Mesenchymal stem cell (in vitro differentiated cells and primary cell): ENCODE data around the gene HIP1.
"Not testable (repeated sequence)": the region's sequence is repeated elsewhere in the genome, so short reads cannot be mapped to it uniquely, and the experiment has no call there.

ENCODE experiments used
- DNase-seq: peaks from one replicate; pipeline ENCODE4 v3.0.0-alpha.2; 2013
- H2AFZ ChIP-seq: one replicate; pipeline ENCODE4 v1.6.1; 2013; ENCODE audit warnings: low read depth, mild to moderate bottlenecking, control low read depth, inconsistent platforms, low read length, moderate library complexity
- H2AK5ac ChIP-seq: 2 replicates; pipeline ENCODE4 v1.6.1; 2013; ENCODE audit warnings: low read length, moderate library complexity, mild to moderate bottlenecking, inconsistent platforms; ENCODE audit not compliant: severe bottlenecking
- H2BK120ac ChIP-seq: one replicate; pipeline ENCODE4 v1.6.1; 2013; ENCODE audit warnings: low read depth, mild to moderate bottlenecking, inconsistent platforms, low read length, moderate library complexity
- H2BK12ac ChIP-seq, 2 experiments: one replicate each; pipeline ENCODE4 v1.6.1; 2013; ENCODE audit warnings: inconsistent platforms in 2 of 2, low read length in 2 of 2, mild to moderate bottlenecking in 2 of 2, moderate library complexity in 2 of 2, control low read depth in 1 of 2
- H2BK15ac ChIP-seq: one replicate; pipeline ENCODE4 v1.6.1; 2013; ENCODE audit warnings: mild to moderate bottlenecking, low read depth, inconsistent platforms; ENCODE audit not compliant: poor library complexity, severe bottlenecking
- H2BK5ac ChIP-seq: 2 replicates; pipeline ENCODE4 v1.6.1; 2013; ENCODE audit warnings: low read depth, mild to moderate bottlenecking, low read length, control low read depth, inconsistent platforms; ENCODE audit not compliant: poor library complexity, severe bottlenecking
- H3K14ac ChIP-seq, 2 experiments: one replicate each; pipeline ENCODE4 v1.6.1; 2013; ENCODE audit warnings: inconsistent platforms in 2 of 2, low read length in 2 of 2, control low read depth in 1 of 2, mild to moderate bottlenecking in 1 of 2, moderate library complexity in 1 of 2
- H3K18ac ChIP-seq, 2 experiments: one replicate each; pipeline ENCODE4 v1.6.1; 2013; ENCODE audit warnings: inconsistent platforms in 2 of 2, low read length in 2 of 2, control low read depth in 1 of 2, low read depth in 1 of 2, mild to moderate bottlenecking in 1 of 2
- H3K23ac ChIP-seq, 2 experiments: one replicate each; pipeline ENCODE4 v1.6.1; 2013; ENCODE audit warnings: inconsistent platforms in 2 of 2, low read length in 2 of 2, mild to moderate bottlenecking in 2 of 2, moderate library complexity in 2 of 2, control low read depth in 1 of 2
- H3K27ac ChIP-seq: 2 replicates; pipeline ENCODE4 v1.5.1; 2013; ENCODE audit warnings: mild to moderate bottlenecking, moderate library complexity, low read length, control low read depth, inconsistent platforms; ENCODE audit not compliant: poor library complexity, severe bottlenecking
- H3K27me3 ChIP-seq, 2 experiments: 2 replicates each; pipeline versions ENCODE4 v1.6.1 to v1.7.0; 2013; ENCODE audit warnings: low read length in 2 of 2, mild to moderate bottlenecking in 2 of 2, moderate library complexity in 2 of 2, control low read depth in 1 of 2, inconsistent platforms in 1 of 2; ENCODE audit not compliant: control insufficient read depth in 1 of 2, insufficient read depth in 1 of 2
- H3K36me3 ChIP-seq, 2 experiments: 2 replicates each; pipeline versions ENCODE4 v1.6.1 to v1.7.0; 2013; ENCODE audit warnings: low read length in 2 of 2, control low read depth in 1 of 2, inconsistent platforms in 1 of 2, low read depth in 1 of 2, mild to moderate bottlenecking in 1 of 2; ENCODE audit not compliant: insufficient read depth in 2 of 2, control insufficient read depth in 1 of 2
- H3K4ac ChIP-seq, 2 experiments: one replicate each; pipeline ENCODE4 v1.6.1; 2013; ENCODE audit warnings: inconsistent platforms in 2 of 2, low read length in 2 of 2, mild to moderate bottlenecking in 2 of 2, moderate library complexity in 2 of 2, control low read depth in 1 of 2, low read depth in 1 of 2
- H3K4me1 ChIP-seq: 2 replicates; pipeline ENCODE4 v1.6.1; 2013; ENCODE audit warnings: low read depth, low read length, control low read depth; ENCODE audit not compliant: control insufficient read depth, insufficient read depth
- H3K4me2 ChIP-seq: 2 replicates; pipeline ENCODE4 v1.6.1; 2013; ENCODE audit warnings: low read length, mild to moderate bottlenecking, inconsistent platforms; ENCODE audit not compliant: poor library complexity, severe bottlenecking
- H3K4me3 ChIP-seq, 2 experiments: 2 replicates each; pipeline versions ENCODE4 v1.5.1 to v1.7.0; 2013; ENCODE audit warnings: low read length in 2 of 2, mild to moderate bottlenecking in 2 of 2, control low read depth in 1 of 2, low read depth in 1 of 2; ENCODE audit not compliant: insufficient read depth in 1 of 2
- H3K79me1 ChIP-seq: replicated peaks from 2 replicates; pipeline ENCODE4 v1.6.1; 2013; ENCODE audit warnings: mild to moderate bottlenecking, control low read depth, low read length, inconsistent platforms; ENCODE audit not compliant: poor library complexity, severe bottlenecking
- H3K9ac ChIP-seq: 2 replicates; pipeline ENCODE4 v1.7.0; 2013; ENCODE audit warnings: mild to moderate bottlenecking, low read length, moderate library complexity
- H3K9me3 ChIP-seq: 2 replicates; pipeline ENCODE4 v1.7.0; 2013; ENCODE audit warnings: mild to moderate bottlenecking, low read length; ENCODE audit not compliant: control insufficient read depth
- H4K8ac ChIP-seq: one replicate; pipeline ENCODE4 v1.6.1; 2013; ENCODE audit warnings: inconsistent platforms, mild to moderate bottlenecking, low read length, moderate library complexity
- H4K91ac ChIP-seq: one replicate; pipeline ENCODE4 v1.6.1; 2013; ENCODE audit warnings: mild to moderate bottlenecking, low read length, inconsistent platforms
- WGBS: methylation state at CpG from one replicate; pipeline ENCODE4 v1.1.7; 2013; ENCODE audit warnings: mixed read lengths; 5-methylcytosine and 5-hydroxymethylcytosine counted together

HIP1 gene

GRCh38 chr7:75687246-75688088, 51.3 kb downstream of the HIP1 start:
- Histone ChIP-seq H4K91ac (no peak overlapping the region), H3K9ac (no peak overlapping the region), H2BK5ac (peak overlapping the region; percentile 73), H2AFZ (no peak overlapping the region), H3K9me3 (no peaks in the 10 kb centered on the region), H3K27ac (no peak overlapping the region), H2BK12ac (no peak overlapping the region), H2AK5ac (peak overlapping the region; percentile 76), H3K27me3 (no peaks in the 10 kb centered on the region), H3K4ac (no peak overlapping the region), H2BK15ac (no peak overlapping the region), H3K18ac (peak overlapping the region in 1 of 2 experiments; percentile 8), H3K4me3 (no peak overlapping the region), H3K79me1 (peaks cover 3% of the 10 kb centered on the region), H3K23ac (no peak overlapping the region), H3K4me1 (peaks cover 17% of the 10 kb centered on the region), H3K14ac (no peak overlapping the region), H3K36me3 (no peaks in the 10 kb centered on the region), H3K4me2 (no peak overlapping the region), H2BK120ac (no peak overlapping the region), H4K8ac (no peak overlapping the region)
- DNase-seq = no peak
- 97% methylated on average over 11 of the region's 12 CpGs for WGBS

GRCh38 chr7:75686551-75686950, 52.2 kb downstream of the HIP1 start:
- no peak for DNase-seq
- Histone ChIP-seq H3K4me2 (no peak overlapping the region), H3K4me3 (no peak overlapping the region), H4K8ac (no peak overlapping the region), H2AFZ (no peak overlapping the region), H2AK5ac (no peak overlapping the region), H3K9ac (no peak overlapping the region), H2BK15ac (no peak overlapping the region), H3K27me3 (no peaks in the 10 kb centered on the region), H3K4me1 (peaks cover 15% of the 10 kb centered on the region), H2BK12ac (no peak overlapping the region), H2BK5ac (no peak overlapping the region), H3K27ac (no peak overlapping the region), H3K4ac (no peak overlapping the region), H3K18ac (no peak overlapping the region), H3K14ac (no peak overlapping the region), H2BK120ac (no peak overlapping the region), H3K79me1 (peaks cover 3% of the 10 kb centered on the region), H4K91ac (no peak overlapping the region), H3K9me3 (no peaks in the 10 kb centered on the region), H3K36me3 (no peaks in the 10 kb centered on the region), H3K23ac (no peak overlapping the region)

- not testable (repeated sequence) for H3K4me2 ChIP-seq, H3K9ac ChIP-seq
Observed at GRCh38 chr7:75682052-75682451, 56.7 kb downstream of the HIP1 start.

GRCh38 chr7:75679060-75679459, 59.7 kb downstream of the HIP1 start:
- H3K9ac ChIP-seq = no peak overlapping the region
- no peak overlapping the region for H3K4ac ChIP-seq
- H3K14ac ChIP-seq = no peak overlapping the region
- peaks cover 13% of the 10 kb centered on the region for H3K9me3 ChIP-seq
- peak overlapping the region; percentile 33 for H2AK5ac ChIP-seq
- no peak overlapping the region for H2BK120ac ChIP-seq
- DNase-seq = no peak
- H2BK12ac ChIP-seq = no peak overlapping the region
- H3K4me3 ChIP-seq = no peak overlapping the region
- no peak overlapping the region for H4K91ac ChIP-seq
- H3K18ac ChIP-seq = no peak overlapping the region
- H3K36me3 ChIP-seq = no peaks in the 10 kb centered on the region
- WGBS = 86% methylated on average over 3 of the region's 3 CpGs
- H3K27ac ChIP-seq = no peak overlapping the region
- H3K4me1 ChIP-seq = peaks cover 4% of the 10 kb centered on the region
- peaks cover 5% of the 10 kb centered on the region for H3K79me1 ChIP-seq
- no peak overlapping the region for H2BK15ac ChIP-seq
- H2BK5ac ChIP-seq = no peak overlapping the region
- no peak overlapping the region for H2AFZ ChIP-seq
- H3K23ac ChIP-seq = no peak overlapping the region
- H3K4me2 ChIP-seq = no peak overlapping the region
- no peaks in the 10 kb centered on the region for H3K27me3 ChIP-seq
- H4K8ac ChIP-seq = no peak overlapping the region

More at GRCh38 chr7:75682052-75682451, 56.7 kb downstream of the HIP1 start:
- H3K4me3 ChIP-seq, H2AFZ ChIP-seq, H2AK5ac ChIP-seq, H3K27ac ChIP-seq, H3K18ac ChIP-seq, H3K14ac ChIP-seq, H3K4ac ChIP-seq, H3K27me3 ChIP-seq, H2BK15ac ChIP-seq, H3K79me1 ChIP-seq, H3K9me3 ChIP-seq, H2BK5ac ChIP-seq, H2BK12ac ChIP-seq, H3K36me3 ChIP-seq, DNase-seq, H4K8ac ChIP-seq, H2BK120ac ChIP-seq, H4K91ac ChIP-seq, H3K23ac ChIP-seq, H3K4me1 ChIP-seq: not testable (repeated sequence)
- WGBS = 95% methylated on average over 6 of the region's 6 CpGs
